Endodermal cell (in vitro differentiated cells): ENCODE results near the gene PCIF1. TPM values are rescaled to one million over a fixed set of nuclear protein-coding genes. Genes with fewer than 3 reads are reported as not detected.

ENCODE experiments used
- DNase-seq: peaks from one replicate; pipeline ENCODE4 v3.0.0-alpha.2; 2017
- H3K27ac ChIP-seq: 2 replicates; pipeline ENCODE4 v1.5.1; 2013; ENCODE audit warnings: mild to moderate bottlenecking, low read depth, low read length, moderate library complexity
- H3K27me3 ChIP-seq: 2 replicates; pipeline ENCODE4 v1.6.1; 2013; ENCODE audit warnings: mild to moderate bottlenecking, low read length, moderate library complexity; ENCODE audit not compliant: insufficient read depth, control insufficient read depth, poor library complexity, severe bottlenecking
- H3K36me3 ChIP-seq: 2 replicates; pipeline ENCODE4 v1.7.0; 2013; ENCODE audit warnings: mild to moderate bottlenecking, low read length, moderate library complexity; ENCODE audit not compliant: control insufficient read depth, insufficient read depth
- H3K4me1 ChIP-seq: one replicate; pipeline ENCODE4 v1.7.0; 2013; ENCODE audit warnings: low read length; ENCODE audit not compliant: control insufficient read depth, insufficient read depth
- H3K4me3 ChIP-seq: 2 replicates; pipeline ENCODE4 v1.5.1; 2013; ENCODE audit warnings: mild to moderate bottlenecking, low read length, moderate library complexity
- H3K9ac ChIP-seq: 2 replicates; pipeline ENCODE4 v1.6.1; 2013; ENCODE audit warnings: mild to moderate bottlenecking, low read length, moderate library complexity; ENCODE audit not compliant: poor library complexity, severe bottlenecking; ENCODE audit errors: extremely low read depth
- H3K9me3 ChIP-seq: 2 replicates; pipeline ENCODE4 v1.6.1; 2013; ENCODE audit warnings: mild to moderate bottlenecking, low read length, moderate library complexity; ENCODE audit not compliant: control insufficient read depth
- H3K27ac Mint-ChIP-seq: 2 replicates; pipeline ENCODE4 v1.8.0; 2020; ENCODE audit warnings: mixed read lengths
- H3K27me3 Mint-ChIP-seq: 2 replicates; pipeline ENCODE4 v1.8.0; 2021; ENCODE audit warnings: mild to moderate bottlenecking, mixed read lengths; ENCODE audit not compliant: insufficient read depth
- H3K36me3 Mint-ChIP-seq: 2 replicates; pipeline ENCODE4 v1.8.0; 2020; ENCODE audit warnings: low read depth, mixed read lengths
- H3K4me1 Mint-ChIP-seq: 2 replicates; pipeline ENCODE4 v1.8.0; 2020; ENCODE audit warnings: mixed read lengths
- H3K4me3 Mint-ChIP-seq: 2 replicates; pipeline ENCODE4 v1.8.0; 2020; ENCODE audit warnings: mild to moderate bottlenecking, moderate library complexity, mixed read lengths
- H3K9me3 Mint-ChIP-seq: 2 replicates; pipeline ENCODE4 v1.8.0; 2020; ENCODE audit warnings: mild to moderate bottlenecking, mixed read lengths
- WGBS, 2 experiments: methylation state at CpG; one replicate each; pipeline versions ENCODE4 v1.1.5 to v1.1.7; 2013; ENCODE audit warnings: missing lambda C conversion rate in 2 of 2, mixed read lengths in 1 of 2; ENCODE audit not compliant: insufficient coverage in 1 of 2, insufficient read length in 1 of 2; 5-methylcytosine and 5-hydroxymethylcytosine counted together
- total RNA-seq, 2 donors: library from RNA; stranded (reverse); fragmentation: NEBNext Ultra II Directional in 1 of 2; extraction: Animal tissue kit (Norgen Biotek cat#: 25700) in 1 of 2; gene quantifications; 2 replicates in 1 of 2; 3 replicates in 1 of 2; pipeline ENCODE4 v1.2.1, GENCODE V29; 2021
- TF ChIP-seq, protein P1 (sequence below): fragments of 200-600 bp; sonication (generic); conservative IDR thresholded peaks from 2 replicates; pipeline ENCODE4 v1.5.0; 2021; ENCODE audit warnings: antibody characterized with exemption, mild to moderate bottlenecking

Gene PCIF1
- total RNA-seq, 2 donors from 2014 or later = 22.0 to 34.5 TPM

DNA sequence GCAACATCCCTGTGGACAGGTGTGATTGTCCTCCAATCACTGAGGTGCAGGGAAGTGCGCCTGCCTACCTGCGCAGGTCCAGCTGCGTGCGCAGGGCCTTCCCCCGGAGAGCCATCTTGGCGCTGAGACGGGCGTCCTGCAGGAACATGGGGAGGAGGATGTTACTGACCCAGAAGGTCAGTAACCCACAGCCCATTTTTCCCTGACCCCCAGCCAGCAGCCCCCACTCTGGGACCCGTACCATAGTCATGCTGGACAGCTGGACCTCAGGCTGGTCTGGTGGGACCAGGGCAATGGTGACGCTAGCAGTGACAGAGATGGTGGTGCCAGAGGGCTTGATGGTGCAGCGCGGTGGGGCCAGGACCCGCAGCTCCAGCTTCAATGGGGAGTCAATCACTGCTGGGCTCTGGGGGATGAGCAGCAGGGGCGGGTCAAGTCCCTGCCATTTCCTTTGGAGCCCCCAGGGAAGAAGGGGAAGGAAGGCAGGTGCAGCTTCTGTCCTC is 32.2 kb upstream of the PCIF1 start:
- Mint-ChIP-seq H3K27ac (no peak overlapping the region), H3K9me3 (no peaks in the 10 kb centered on the region), H3K27me3 (peaks cover 3% of the 10 kb centered on the region), H3K4me3 (no peak overlapping the region), H3K4me1 (no peaks in the 10 kb centered on the region), H3K36me3 (peaks cover 61% of the 10 kb centered on the region)
- DNase-seq = no peak
- Histone ChIP-seq H3K27ac (no peak overlapping the region), H3K9me3 (no peaks in the 10 kb centered on the region), H3K4me3 (no peak overlapping the region), H3K9ac (no peak overlapping the region), H3K36me3 (peaks cover 79% of the 10 kb centered on the region), H3K4me1 (no peaks in the 10 kb centered on the region), H3K27me3 (no peaks in the 10 kb centered on the region)
- 95 to 98% methylated on average over 8 to 14 of the region's 14 CpGs for WGBS, 2 experiments
- TF ChIP-seq, protein P1, sequence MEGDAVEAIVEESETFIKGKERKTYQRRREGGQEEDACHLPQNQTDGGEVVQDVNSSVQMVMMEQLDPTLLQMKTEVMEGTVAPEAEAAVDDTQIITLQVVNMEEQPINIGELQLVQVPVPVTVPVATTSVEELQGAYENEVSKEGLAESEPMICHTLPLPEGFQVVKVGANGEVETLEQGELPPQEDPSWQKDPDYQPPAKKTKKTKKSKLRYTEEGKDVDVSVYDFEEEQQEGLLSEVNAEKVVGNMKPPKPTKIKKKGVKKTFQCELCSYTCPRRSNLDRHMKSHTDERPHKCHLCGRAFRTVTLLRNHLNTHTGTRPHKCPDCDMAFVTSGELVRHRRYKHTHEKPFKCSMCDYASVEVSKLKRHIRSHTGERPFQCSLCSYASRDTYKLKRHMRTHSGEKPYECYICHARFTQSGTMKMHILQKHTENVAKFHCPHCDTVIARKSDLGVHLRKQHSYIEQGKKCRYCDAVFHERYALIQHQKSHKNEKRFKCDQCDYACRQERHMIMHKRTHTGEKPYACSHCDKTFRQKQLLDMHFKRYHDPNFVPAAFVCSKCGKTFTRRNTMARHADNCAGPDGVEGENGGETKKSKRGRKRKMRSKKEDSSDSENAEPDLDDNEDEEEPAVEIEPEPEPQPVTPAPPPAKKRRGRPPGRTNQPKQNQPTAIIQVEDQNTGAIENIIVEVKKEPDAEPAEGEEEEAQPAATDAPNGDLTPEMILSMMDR = no peak

DNA sequence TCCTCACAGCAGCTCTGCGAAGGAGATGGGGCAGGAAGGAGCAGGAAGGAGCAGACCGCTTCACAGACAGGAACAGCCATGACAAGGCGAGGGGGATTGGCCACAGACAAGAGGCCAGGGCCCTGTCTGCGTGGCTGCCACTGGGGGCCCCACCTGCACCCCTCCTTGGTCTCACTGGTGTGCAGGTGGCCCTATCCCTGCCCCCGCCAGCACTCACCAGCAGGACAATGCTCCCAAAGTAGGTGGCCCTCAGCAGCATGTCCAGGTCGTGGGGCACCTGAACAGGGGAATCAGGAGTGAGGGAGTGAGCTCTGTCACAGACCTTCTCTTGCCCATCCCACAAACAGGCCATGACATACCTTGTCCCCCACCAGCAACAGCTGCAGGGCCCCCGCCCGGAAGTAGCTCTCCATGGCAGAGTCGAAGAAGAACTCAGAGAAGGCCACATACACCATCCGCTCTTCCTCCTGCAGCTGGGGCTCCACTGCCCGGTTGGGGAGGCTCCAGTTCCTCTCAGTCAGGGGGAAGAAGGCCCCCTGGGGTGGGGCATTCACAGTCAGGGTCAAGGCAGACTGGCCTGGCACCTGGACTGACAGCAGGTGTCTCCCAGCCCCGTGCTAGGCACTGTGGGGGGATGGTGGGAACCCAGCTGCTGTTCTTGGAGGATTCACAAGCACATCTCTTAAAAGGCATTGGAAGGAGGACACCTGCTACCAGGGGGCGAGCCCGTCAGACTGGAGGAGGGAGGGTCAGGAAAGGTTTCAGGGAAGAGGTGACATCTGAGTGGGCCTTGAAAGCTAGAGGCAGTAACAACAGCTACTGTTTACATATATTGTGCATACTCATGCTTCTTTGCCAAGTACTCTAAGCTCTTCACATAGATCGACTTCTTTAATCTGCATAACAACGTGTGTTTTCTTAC is 29.6 kb upstream of the PCIF1 start:
- no peaks in the 10 kb centered on the region for H3K9me3 Mint-ChIP-seq
- H3K27ac ChIP-seq = no peak overlapping the region
- H3K36me3 Mint-ChIP-seq = peaks cover 55% of the 10 kb centered on the region
- peaks cover 7% of the 10 kb centered on the region for H3K27me3 Mint-ChIP-seq
- H3K27ac Mint-ChIP-seq = no peak overlapping the region
- no peak overlapping the region for H3K4me3 Mint-ChIP-seq
- DNase-seq = no peak
- 94 to 96% methylated on average over 11 to 16 of the region's 16 CpGs for WGBS, 2 experiments
- H3K27me3 ChIP-seq = no peaks in the 10 kb centered on the region
- no peaks in the 10 kb centered on the region for H3K9me3 ChIP-seq
- TF ChIP-seq, protein P1 = no peak
- H3K4me1 Mint-ChIP-seq = no peaks in the 10 kb centered on the region
- H3K4me1 ChIP-seq = no peaks in the 10 kb centered on the region
- no peak overlapping the region for H3K9ac ChIP-seq
- peaks cover 78% of the 10 kb centered on the region for H3K36me3 ChIP-seq
- H3K4me3 ChIP-seq = no peak overlapping the region

DNA sequence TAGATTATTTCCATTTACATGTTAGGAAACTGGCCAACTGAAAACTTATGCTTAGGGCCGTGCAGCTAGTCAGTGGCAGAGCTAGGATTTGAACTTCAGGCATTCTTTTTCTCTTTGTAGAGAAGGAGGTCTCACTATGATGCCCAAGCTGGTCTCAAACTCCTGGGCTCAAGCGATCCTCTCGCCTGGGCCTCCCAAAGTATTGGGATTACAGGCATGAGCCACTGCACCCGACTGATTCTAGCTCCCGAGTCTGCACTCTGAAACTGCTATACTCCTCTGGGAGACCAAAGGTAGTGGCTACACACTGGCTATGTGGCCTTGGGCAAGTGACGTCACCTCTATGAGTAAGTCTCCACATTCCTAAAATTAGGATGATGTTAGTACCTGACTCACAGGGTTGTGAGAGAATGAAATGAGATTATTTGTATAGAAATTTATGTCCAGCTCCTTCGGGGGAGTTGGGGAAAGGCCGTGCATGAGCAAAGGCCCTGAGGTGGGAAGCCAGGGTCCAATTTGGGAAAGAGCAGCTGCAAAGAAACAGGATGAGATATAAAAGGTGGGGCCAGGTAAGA is 28.9 kb upstream of the PCIF1 start:
- H3K9ac ChIP-seq = no peak overlapping the region

More for the DNA sequence above, 28.9 kb upstream of the PCIF1 start:
- Histone ChIP-seq H3K27ac (no peak overlapping the region), H3K36me3 (peaks cover 77% of the 10 kb centered on the region), H3K4me1 (no peaks in the 10 kb centered on the region), H3K27me3 (no peaks in the 10 kb centered on the region), H3K9me3 (no peaks in the 10 kb centered on the region), H3K4me3 (no peak overlapping the region)
- 92 to 96% methylated on average over 7 to 8 of the region's 8 CpGs for WGBS, 2 experiments
- H3K27ac Mint-ChIP-seq = no peak overlapping the region
- H3K4me1 Mint-ChIP-seq = peaks cover 1% of the 10 kb centered on the region
- H3K36me3 Mint-ChIP-seq = peaks cover 57% of the 10 kb centered on the region
- no peak for DNase-seq
- TF ChIP-seq, protein P1 = no peak
- H3K27me3 Mint-ChIP-seq = peaks cover 7% of the 10 kb centered on the region
- no peak overlapping the region for H3K4me3 Mint-ChIP-seq
- H3K9me3 Mint-ChIP-seq = no peaks in the 10 kb centered on the region
